HG03139 (cell line): ENCODE measurements around the gene WDR37.
A peak's percentile ranks its signal among the peaks of the same experiment; 100 is the strongest.
"Not testable (repeated sequence)": the region's sequence is repeated elsewhere in the genome, so short reads cannot be mapped to it uniquely, and the experiment has no call there.

Experiments
- ATAC-seq: cut with Tn5 transposase; IDR thresholded peaks from one replicate; pipeline ENCODE4 v1.9.1; 2021; ENCODE audit not compliant: unreplicated experiment

The WDR37 gene

GRCh38 chr10:1041514-1041913 is 14.7 kb upstream of the WDR37 start:
- no peak for ATAC-seq

GRCh38 chr10:1043532-1043995 is 12.6 kb upstream of the WDR37 start:
- peak; percentile 45 for ATAC-seq

GRCh38 chr10:1044146-1044545 is 12.0 kb upstream of the WDR37 start:
- no peak for ATAC-seq

GRCh38 chr10:1044964-1045363 is 11.2 kb upstream of the WDR37 start:
- ATAC-seq, result no peak

GRCh38 chr10:1045415-1045814 is 10.8 kb upstream of the WDR37 start:
- no peak for ATAC-seq

GRCh38 chr10:1047937-1048336 is 8.2 kb upstream of the WDR37 start:
- no peak for ATAC-seq

GRCh38 chr10:1048349-1048731 is 7.8 kb upstream of the WDR37 start:
- ATAC-seq, result no peak

- ATAC-seq, result peak; percentile 79
Measured at GRCh38 chr10:1048732-1049424, 7.3 kb upstream of the WDR37 start, which contains the start of gene IDI1. TSS of gene IDI1 (minus strand) at chr10:1049119. CDS start at chr10:1049003, 116 bp downstream.

- no peak for ATAC-seq
Measured at GRCh38 chr10:1049425-1049958, 6.7 kb upstream of the WDR37 start.

- no peak for ATAC-seq
Measured at GRCh38 chr10:1050145-1050544, 6.0 kb upstream of the WDR37 start.

GRCh38 chr10:1050554-1050953 is 5.6 kb upstream of the WDR37 start:
- no peak for ATAC-seq

- ATAC-seq, result no peak
Measured at GRCh38 chr10:1054684-1055083, 1.5 kb upstream of the WDR37 start.

- ATAC-seq, result no peak
Measured at GRCh38 chr10:1057106-1057657, 997 bp downstream of the WDR37 start.

GRCh38 chr10:1058017-1058416 is 1.8 kb downstream of the WDR37 start:
- no peak for ATAC-seq

- no peak for ATAC-seq
Measured at GRCh38 chr10:1059902-1060301, 3.7 kb downstream of the WDR37 start.

GRCh38 chr10:1061930-1062774 is 6.0 kb downstream of the WDR37 start:
- no peak for ATAC-seq

- no peak for ATAC-seq
Measured at GRCh38 chr10:1063232-1063865, 7.2 kb downstream of the WDR37 start.

- no peak for ATAC-seq
Measured at GRCh38 chr10:1064964-1065247, 8.7 kb downstream of the WDR37 start.

GRCh38 chr10:1066734-1067133 is 10.5 kb downstream of the WDR37 start:
- not testable (repeated sequence) for ATAC-seq

GRCh38 chr10:1068380-1069361 is 12.5 kb downstream of the WDR37 start:
- no peak for ATAC-seq
